ENCODE measurements around the gene NUP42.

- TF ChIP-seq REST (IDR thresholded peaks at IDR 0.05; ENCODE audit: insufficient replicate concordance, low read depth): peak; percentile 39
- TF ChIP-seq, protein P1, sequence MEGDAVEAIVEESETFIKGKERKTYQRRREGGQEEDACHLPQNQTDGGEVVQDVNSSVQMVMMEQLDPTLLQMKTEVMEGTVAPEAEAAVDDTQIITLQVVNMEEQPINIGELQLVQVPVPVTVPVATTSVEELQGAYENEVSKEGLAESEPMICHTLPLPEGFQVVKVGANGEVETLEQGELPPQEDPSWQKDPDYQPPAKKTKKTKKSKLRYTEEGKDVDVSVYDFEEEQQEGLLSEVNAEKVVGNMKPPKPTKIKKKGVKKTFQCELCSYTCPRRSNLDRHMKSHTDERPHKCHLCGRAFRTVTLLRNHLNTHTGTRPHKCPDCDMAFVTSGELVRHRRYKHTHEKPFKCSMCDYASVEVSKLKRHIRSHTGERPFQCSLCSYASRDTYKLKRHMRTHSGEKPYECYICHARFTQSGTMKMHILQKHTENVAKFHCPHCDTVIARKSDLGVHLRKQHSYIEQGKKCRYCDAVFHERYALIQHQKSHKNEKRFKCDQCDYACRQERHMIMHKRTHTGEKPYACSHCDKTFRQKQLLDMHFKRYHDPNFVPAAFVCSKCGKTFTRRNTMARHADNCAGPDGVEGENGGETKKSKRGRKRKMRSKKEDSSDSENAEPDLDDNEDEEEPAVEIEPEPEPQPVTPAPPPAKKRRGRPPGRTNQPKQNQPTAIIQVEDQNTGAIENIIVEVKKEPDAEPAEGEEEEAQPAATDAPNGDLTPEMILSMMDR (IDR thresholded peaks at IDR 0.05; ENCODE audit: insufficient read depth, low read length): no peak
Observed at GRCh38 chr7:23247603-23248335, 65.9 kb downstream of the NUP42 start.
